Fibroblast of villous mesenchyme (primary cell): ENCODE data around the gene CAMK1D. TPM values are rescaled to one million over a fixed set of nuclear protein-coding genes. Genes with fewer than 3 reads are reported as not detected.

ENCODE experiments used
- DNase-seq: peaks from one replicate; pipeline ENCODE4 v3.0.0-alpha.2; 2010; ENCODE audit warnings: low read depth
- H3K4me3 ChIP-seq: 2 replicates; pipeline ENCODE4 v1.5.1; 2011; ENCODE audit warnings: low read depth, mild to moderate bottlenecking, low read length
- total RNA-seq: library from RNA; depleted of rRNA; stranded (reverse); fragments of >200 nt; gene quantifications from 2 replicates; pipeline ENCODE4 v1.2.3, GENCODE V29; 2012
- TF ChIP-seq, protein P1 (sequence below): IDR thresholded peaks from 2 replicates; pipeline ENCODE4 v1.5.1; 2012; ENCODE audit warnings: low read depth, mild to moderate bottlenecking, low read length; ENCODE audit not compliant: insufficient read depth

CAMK1D gene
- total RNA-seq, 1 donor = 1.3 TPM

DNA sequence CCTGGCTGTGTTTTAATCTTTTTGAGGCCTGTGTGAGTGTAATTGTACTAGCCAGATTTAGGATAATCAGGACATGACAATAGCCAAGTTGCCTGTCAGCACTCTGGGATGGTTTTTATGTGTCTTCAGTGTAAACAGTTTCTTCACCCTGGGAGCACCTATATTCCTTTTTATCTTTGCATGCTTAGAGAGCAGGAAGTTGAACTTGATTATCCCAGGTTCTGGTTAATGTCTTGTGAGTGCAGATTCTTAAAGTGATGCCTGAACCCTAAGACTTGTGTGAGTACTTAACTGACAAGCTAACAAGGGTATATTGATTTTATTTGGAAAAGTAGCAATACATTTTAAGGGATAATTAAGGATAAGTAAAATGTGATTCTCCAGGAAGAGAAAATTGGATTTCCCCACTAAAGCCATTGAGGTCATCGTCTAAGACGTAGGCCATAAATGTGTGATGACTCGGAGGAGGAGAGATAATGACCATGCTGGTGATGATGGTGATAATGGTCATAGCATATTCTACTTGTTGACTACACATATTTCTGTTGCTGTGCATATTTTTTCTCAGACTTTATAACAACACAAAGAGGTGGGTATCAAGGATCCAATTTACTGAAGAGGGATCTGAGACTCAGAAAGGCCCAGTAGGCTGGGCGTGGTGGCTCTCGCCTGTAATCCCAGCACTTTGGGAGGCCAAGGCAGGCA lies 234.7 kb downstream of the CAMK1D start:
- DNase-seq = no peak
- TF ChIP-seq, protein P1, sequence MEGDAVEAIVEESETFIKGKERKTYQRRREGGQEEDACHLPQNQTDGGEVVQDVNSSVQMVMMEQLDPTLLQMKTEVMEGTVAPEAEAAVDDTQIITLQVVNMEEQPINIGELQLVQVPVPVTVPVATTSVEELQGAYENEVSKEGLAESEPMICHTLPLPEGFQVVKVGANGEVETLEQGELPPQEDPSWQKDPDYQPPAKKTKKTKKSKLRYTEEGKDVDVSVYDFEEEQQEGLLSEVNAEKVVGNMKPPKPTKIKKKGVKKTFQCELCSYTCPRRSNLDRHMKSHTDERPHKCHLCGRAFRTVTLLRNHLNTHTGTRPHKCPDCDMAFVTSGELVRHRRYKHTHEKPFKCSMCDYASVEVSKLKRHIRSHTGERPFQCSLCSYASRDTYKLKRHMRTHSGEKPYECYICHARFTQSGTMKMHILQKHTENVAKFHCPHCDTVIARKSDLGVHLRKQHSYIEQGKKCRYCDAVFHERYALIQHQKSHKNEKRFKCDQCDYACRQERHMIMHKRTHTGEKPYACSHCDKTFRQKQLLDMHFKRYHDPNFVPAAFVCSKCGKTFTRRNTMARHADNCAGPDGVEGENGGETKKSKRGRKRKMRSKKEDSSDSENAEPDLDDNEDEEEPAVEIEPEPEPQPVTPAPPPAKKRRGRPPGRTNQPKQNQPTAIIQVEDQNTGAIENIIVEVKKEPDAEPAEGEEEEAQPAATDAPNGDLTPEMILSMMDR = no peak
- H3K4me3 ChIP-seq = no peak overlapping the region

GRCh38 chr10:12586741-12587140 lies 237.4 kb downstream of the CAMK1D start:
- no peak for DNase-seq
- TF ChIP-seq, protein P1 = no peak

GRCh38 chr10:12587451-12587888 lies 238.1 kb downstream of the CAMK1D start:
- DNase-seq = peak; percentile 5
- TF ChIP-seq, protein P1 = no peak
- no peak overlapping the region for H3K4me3 ChIP-seq

More at GRCh38 chr10:12586741-12587140, 237.4 kb downstream of the CAMK1D start:
- H3K4me3 ChIP-seq = no peak overlapping the region

- peak; percentile 9 for DNase-seq
- H3K4me3 ChIP-seq = no peak overlapping the region
- TF ChIP-seq, protein P1 = no peak
Measured at GRCh38 chr10:12588091-12588860, 238.9 kb downstream of the CAMK1D start.

GRCh38 chr10:12589291-12589690 lies 239.9 kb downstream of the CAMK1D start:
- no peak for DNase-seq
- no peak overlapping the region for H3K4me3 ChIP-seq
- TF ChIP-seq, protein P1 = no peak

GRCh38 chr10:12589791-12590190 lies 240.4 kb downstream of the CAMK1D start:
- H3K4me3 ChIP-seq = no peak overlapping the region
- no peak for DNase-seq
- TF ChIP-seq, protein P1 = no peak
